SU-DHL-6 (cell line): ENCODE results near the gene PCGF1.

ENCODE experiments used
- H2AFZ ChIP-seq: fragments of 200-600 bp; sonication (generic); 2 replicates; pipeline ENCODE4 v1.6.1; 2014; ENCODE audit warnings: low read depth, mild to moderate bottlenecking, moderate library complexity, mixed read lengths, antibody characterized with exemption, low read length; ENCODE audit not compliant: severe bottlenecking
- H3F3A ChIP-seq: fragments of 200-600 bp; shearing (Covaris generic); 2 replicates; pipeline ENCODE4 v1.6.0; 2016; ENCODE audit warnings: antibody characterized with exemption, mild to moderate bottlenecking; ENCODE audit not compliant: insufficient read depth
- H3K27ac ChIP-seq: fragments of 200-600 bp; sonication (generic); 2 replicates; pipeline ENCODE4 v1.5.1; 2016; ENCODE audit warnings: low read depth, mild to moderate bottlenecking, low read length, moderate library complexity, mixed read lengths
- H3K27me3 ChIP-seq: fragments of 200-600 bp; sonication (generic), shearing (Covaris generic); 2 replicates; pipeline ENCODE4 v1.6.0; 2014; ENCODE audit warnings: mild to moderate bottlenecking, low read length
- H3K36me3 ChIP-seq: fragments of 200-600 bp; sonication (generic); 2 replicates; pipeline ENCODE4 v1.6.1; 2014; ENCODE audit warnings: mild to moderate bottlenecking, low read length, mixed read lengths
- H3K4me2 ChIP-seq: fragments of 300-600, 200-600 bp; shearing (Covaris generic), sonication (generic); 2 replicates; pipeline ENCODE4 v1.6.0; 2014; ENCODE audit warnings: low read length, low read depth, mild to moderate bottlenecking; ENCODE audit not compliant: poor library complexity, severe bottlenecking
- H3K4me3 ChIP-seq: fragments of 200-600 bp; sonication (generic); 2 replicates; pipeline ENCODE4 v1.5.1; 2014; ENCODE audit warnings: antibody characterized with exemption, low read length, mild to moderate bottlenecking, mixed read lengths; ENCODE audit not compliant: insufficient read depth, poor library complexity, severe bottlenecking
- H3K79me2 ChIP-seq: fragments of 200-600 bp; sonication (generic); 2 replicates; pipeline ENCODE4 v1.6.1; 2014; ENCODE audit warnings: mild to moderate bottlenecking, low read length, moderate library complexity; ENCODE audit not compliant: insufficient read depth
- H3K9ac ChIP-seq: fragments of 200-600 bp; sonication (generic); 2 replicates; pipeline ENCODE4 v1.7.0; 2014; ENCODE audit warnings: mild to moderate bottlenecking, low read length
- H3K9me2 ChIP-seq: fragments of 200-600 bp; sonication (generic); replicated peaks from 2 replicates; pipeline ENCODE4 v1.6.1; 2014; ENCODE audit warnings: low read length; ENCODE audit not compliant: insufficient read depth
- H3K9me3 ChIP-seq: fragments of 200-600 bp; sonication (generic); 2 replicates; pipeline ENCODE4 v1.6.1; 2014; ENCODE audit warnings: low read length, mixed read lengths; ENCODE audit not compliant: insufficient read depth
- H4K20me1 ChIP-seq: fragments of 200-600 bp; sonication (generic); 2 replicates; pipeline ENCODE4 v1.6.1; 2014; ENCODE audit warnings: low read depth, mild to moderate bottlenecking, antibody characterized with exemption, low read length, moderate library complexity, mixed read lengths
- EZH2phosphoT487 ChIP-seq: fragments of 200-600 bp; sonication (generic), shearing (Covaris generic); conservative IDR thresholded peaks from 2 replicates; pipeline ENCODE4 v1.6.1; 2018; ENCODE audit warnings: mild to moderate bottlenecking, antibody characterized with exemption, low read length, moderate library complexity, mixed read lengths
- TF ChIP-seq, protein P1 (sequence below): fragments of 200-600 bp; sonication (generic); IDR thresholded peaks from one replicate; pipeline ENCODE4 v1.5.1; 2017; ENCODE audit warnings: antibody characterized with exemption, mild to moderate bottlenecking, low read length, moderate library complexity; ENCODE audit not compliant: insufficient read depth, poor library complexity, severe bottlenecking

Gene PCGF1

DNA sequence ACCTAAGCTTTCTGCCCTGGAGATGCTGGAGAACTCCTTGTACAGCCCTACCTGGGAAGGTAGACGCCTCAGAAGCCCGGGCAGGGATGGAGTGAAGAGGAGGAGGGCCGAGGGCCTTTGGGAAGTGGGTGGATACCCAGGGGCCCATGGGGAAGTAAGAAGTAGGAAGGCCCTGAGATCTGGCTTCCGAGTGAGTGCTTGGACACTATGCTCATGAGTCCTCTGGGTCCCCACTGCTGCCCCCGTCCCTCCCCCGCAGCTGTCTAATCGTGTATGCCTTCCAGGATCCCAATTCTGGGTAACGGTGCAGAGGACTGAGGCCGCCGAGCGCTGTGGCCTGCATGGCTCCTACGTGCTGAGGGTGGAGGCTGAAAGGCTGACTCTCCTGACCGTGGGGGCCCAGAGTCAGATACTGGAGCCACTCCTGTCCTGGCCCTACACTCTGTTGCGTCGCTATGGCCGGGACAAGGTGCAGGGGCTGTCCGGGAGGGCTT is 48.2 kb upstream of the PCGF1 start:
- Histone ChIP-seq H3K9me3 (no peaks in the 10 kb centered on the region), H3K4me2 (peak overlapping the region; percentile 69), H3F3A (no peaks in the 10 kb centered on the region), H3K79me2 (no peaks in the 10 kb centered on the region), H4K20me1 (no peaks in the 10 kb centered on the region), H3K27me3 (no peaks in the 10 kb centered on the region), H3K9ac (no peak overlapping the region), H3K9me2 (no peaks in the 10 kb centered on the region), H2AFZ (no peak overlapping the region), H3K4me3 (no peak overlapping the region), H3K27ac (no peak overlapping the region), H3K36me3 (no peaks in the 10 kb centered on the region)
- TF ChIP-seq EZH2phosphoT487 = no peak
- TF ChIP-seq, protein P1, sequence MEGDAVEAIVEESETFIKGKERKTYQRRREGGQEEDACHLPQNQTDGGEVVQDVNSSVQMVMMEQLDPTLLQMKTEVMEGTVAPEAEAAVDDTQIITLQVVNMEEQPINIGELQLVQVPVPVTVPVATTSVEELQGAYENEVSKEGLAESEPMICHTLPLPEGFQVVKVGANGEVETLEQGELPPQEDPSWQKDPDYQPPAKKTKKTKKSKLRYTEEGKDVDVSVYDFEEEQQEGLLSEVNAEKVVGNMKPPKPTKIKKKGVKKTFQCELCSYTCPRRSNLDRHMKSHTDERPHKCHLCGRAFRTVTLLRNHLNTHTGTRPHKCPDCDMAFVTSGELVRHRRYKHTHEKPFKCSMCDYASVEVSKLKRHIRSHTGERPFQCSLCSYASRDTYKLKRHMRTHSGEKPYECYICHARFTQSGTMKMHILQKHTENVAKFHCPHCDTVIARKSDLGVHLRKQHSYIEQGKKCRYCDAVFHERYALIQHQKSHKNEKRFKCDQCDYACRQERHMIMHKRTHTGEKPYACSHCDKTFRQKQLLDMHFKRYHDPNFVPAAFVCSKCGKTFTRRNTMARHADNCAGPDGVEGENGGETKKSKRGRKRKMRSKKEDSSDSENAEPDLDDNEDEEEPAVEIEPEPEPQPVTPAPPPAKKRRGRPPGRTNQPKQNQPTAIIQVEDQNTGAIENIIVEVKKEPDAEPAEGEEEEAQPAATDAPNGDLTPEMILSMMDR = no peak

DNA sequence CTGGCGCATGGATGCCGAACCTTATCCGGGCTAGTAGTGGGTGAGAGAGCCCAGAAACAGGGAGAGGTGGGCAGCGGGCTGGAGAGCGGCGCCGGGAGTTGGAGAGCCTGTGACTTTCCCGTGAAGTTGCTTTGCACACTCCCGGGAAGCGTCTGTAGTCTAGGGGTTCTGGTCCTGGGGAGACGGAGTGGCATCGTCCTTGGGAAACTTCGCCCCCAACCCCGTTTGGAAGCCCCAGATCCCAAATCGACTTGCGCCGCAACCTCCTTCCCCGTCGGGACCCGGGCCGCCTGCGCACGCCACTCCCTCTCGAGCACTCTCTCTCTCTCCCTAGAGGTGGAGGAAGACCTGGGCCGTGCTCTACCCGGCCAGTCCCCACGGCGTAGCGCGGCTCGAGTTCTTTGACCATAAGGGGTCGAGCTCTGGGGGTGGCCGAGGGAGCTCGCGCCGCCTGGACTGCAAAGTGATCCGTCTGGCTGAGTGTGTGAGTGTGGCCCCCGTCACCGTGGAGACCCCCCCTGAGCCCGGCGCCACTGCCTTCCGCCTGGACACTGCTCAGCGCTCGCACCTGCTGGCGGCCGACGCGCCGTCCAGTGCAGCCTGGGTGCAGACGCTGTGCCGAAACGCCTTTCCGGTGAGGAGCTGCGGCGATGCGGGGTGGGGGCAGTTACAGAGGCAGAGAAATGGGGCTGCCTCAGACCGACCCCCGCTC is 47.5 kb upstream of the PCGF1 start:
- Histone ChIP-seq H3K9me2 (no peaks in the 10 kb centered on the region), H3F3A (no peaks in the 10 kb centered on the region), H3K27me3 (no peaks in the 10 kb centered on the region), H3K4me2 (peak overlapping the region; percentile 69), H3K9ac (peak overlapping the region; percentile 73), H3K27ac (no peak overlapping the region), H2AFZ (peak overlapping the region; percentile 95), H3K36me3 (no peaks in the 10 kb centered on the region), H3K79me2 (no peaks in the 10 kb centered on the region), H3K9me3 (no peaks in the 10 kb centered on the region), H4K20me1 (no peaks in the 10 kb centered on the region), H3K4me3 (peak overlapping the region; percentile 84)
- TF ChIP-seq, protein P1 = no peak

DNA sequence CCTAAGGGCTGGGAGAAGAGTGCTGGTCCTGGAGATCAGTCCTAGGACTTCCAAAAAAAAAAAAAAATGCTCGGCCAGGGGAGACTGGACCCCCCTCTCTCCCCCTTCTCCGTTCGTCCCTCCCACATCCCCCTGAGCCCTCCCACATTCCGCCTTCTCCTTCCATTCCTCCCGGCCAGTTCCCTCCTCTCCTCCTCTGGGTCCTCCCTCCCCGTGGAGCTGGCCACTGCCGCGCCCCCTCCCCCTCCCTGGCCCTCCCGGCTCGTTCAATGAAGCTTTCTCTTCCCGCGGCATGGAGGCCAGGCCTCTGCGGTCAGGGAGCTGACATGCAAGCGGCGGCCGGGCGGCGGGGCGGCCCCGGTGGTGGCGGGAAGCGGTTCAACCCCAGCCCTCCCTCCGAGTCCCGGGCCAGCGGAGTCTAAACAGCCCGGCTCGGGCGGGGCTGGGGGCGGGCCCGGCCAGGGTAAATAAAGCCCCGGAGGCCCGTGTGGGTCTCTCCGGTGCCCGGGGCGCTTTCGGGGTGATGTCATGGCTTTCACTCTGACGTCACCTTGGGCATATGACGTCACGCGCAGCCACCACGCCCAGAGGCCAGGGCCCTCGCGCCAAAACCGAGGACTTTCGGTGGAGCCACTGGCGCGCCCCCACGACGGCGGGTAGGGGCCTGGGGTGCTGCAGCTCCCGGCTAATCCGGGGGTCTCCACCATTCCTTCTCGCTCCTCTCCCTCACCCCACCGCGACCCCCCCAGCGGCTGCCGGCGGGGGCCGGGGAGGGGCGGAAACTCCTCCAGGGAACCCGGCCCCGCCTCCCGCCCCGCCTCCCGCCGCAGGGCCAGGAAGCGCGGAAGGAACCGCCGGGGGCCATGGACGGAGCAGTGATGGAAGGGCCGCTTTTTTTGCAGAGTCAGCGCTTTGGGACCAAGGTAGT is 46.7 kb upstream of the PCGF1 start, which contains the start of the genes DOK1 and LOXL3:
Gene DOK1, plus strand, starts transcription at position 829 of the 928 bp plus-strand sequence. Its CDS starts 35 bp downstream, at position 864.
Gene LOXL3, minus strand, starts transcription at position 51 of the 928 bp plus-strand sequence. CDS start 1,308 bp downstream, outside the sequence.
- Histone ChIP-seq H3K9me2 (no peaks in the 10 kb centered on the region), H3K9ac (peak within 1 kb of the TSS; percentile 73), H2AFZ (peak within 1 kb of the TSS; percentile 95), H4K20me1 (no peaks in the 10 kb centered on the region), H3K79me2 (no peaks in the 10 kb centered on the region), H3K27me3 (no peaks in the 10 kb centered on the region), H3K9me3 (no peaks in the 10 kb centered on the region), H3K36me3 (no peaks in the 10 kb centered on the region), H3K4me3 (peak within 1 kb of the TSS; percentile 84), H3K27ac (no peak within 1 kb of the TSS), H3F3A (no peaks in the 10 kb centered on the region), H3K4me2 (peak within 1 kb of the TSS; percentile 69)
- TF ChIP-seq EZH2phosphoT487 = no peak
- TF ChIP-seq, protein P1 = no peak
